Activated B cell treated with CpG ODN at 0.5 μM for 24 hours (primary cell): ENCODE measurements around the gene FDX1. TPM values are rescaled to one million over a fixed set of nuclear protein-coding genes. Genes with fewer than 3 reads are reported as not detected.

Experiments used
- ATAC-seq: fragments of 200-7000 bp; cut with Tn5 transposase; one replicate; pipeline ENCODE4 v1.10.0; 2021; ENCODE audit warnings: low read depth, mild to moderate bottlenecking, moderate library complexity
- CTCF ChIA-PET: fragments of 350-600 bp; sonication (Branson Sonifier 250); formaldehyde crosslinking; loops from one replicate; lab custom pipeline; 2021; ENCODE audit warnings: antibody characterized with exemption; lab: Charles Lee
- POLR2A ChIA-PET: fragments of 350-600 bp; sonication (Branson Sonifier 250); formaldehyde crosslinking; loops from one replicate; lab custom pipeline; 2021; ENCODE audit warnings: antibody characterized with exemption; lab: Charles Lee
- DNase-seq: peaks from one replicate; pipeline ENCODE4 v3.0.0; 2022
- H3K27ac Mint-ChIP-seq: one replicate; pipeline ENCODE4 v1.8.0; 2020; ENCODE audit warnings: mixed read lengths
- H3K27me3 Mint-ChIP-seq: one replicate; pipeline ENCODE4 v1.8.0; 2021; ENCODE audit warnings: mixed read lengths
- H3K36me3 Mint-ChIP-seq: one replicate; pipeline ENCODE4 v1.8.0; 2021; ENCODE audit warnings: low read depth, mixed read lengths
- H3K4me1 Mint-ChIP-seq: one replicate; pipeline ENCODE4 v1.8.0; 2021; ENCODE audit warnings: mixed read lengths
- H3K4me3 Mint-ChIP-seq: one replicate; pipeline ENCODE4 v1.8.0; 2020; ENCODE audit warnings: mild to moderate bottlenecking, mixed read lengths
- H3K9me3 Mint-ChIP-seq: one replicate; pipeline ENCODE4 v1.8.0; 2020; ENCODE audit warnings: mixed read lengths
- intact Hi-C: fragments of 100-400 bp; cut with micrococcal nuclease; formaldehyde crosslinking; loops from one replicate; pipeline ENCODE4 v1.15.1; 2024
- total RNA-seq: library from RNA; stranded (reverse); gene quantifications from 2 replicates; pipeline ENCODE4 v1.2.3, GENCODE V29; 2022
- TF ChIP-seq, protein P1 (sequence below): fragments of 200-600 bp; IDR thresholded peaks from one replicate; pipeline ENCODE4 v1.8.0; 2022; ENCODE audit warnings: antibody characterized with exemption, mild to moderate bottlenecking

FDX1 gene
- total RNA-seq, 1 donor from 2014 or later = 8.7 TPM

DNA sequence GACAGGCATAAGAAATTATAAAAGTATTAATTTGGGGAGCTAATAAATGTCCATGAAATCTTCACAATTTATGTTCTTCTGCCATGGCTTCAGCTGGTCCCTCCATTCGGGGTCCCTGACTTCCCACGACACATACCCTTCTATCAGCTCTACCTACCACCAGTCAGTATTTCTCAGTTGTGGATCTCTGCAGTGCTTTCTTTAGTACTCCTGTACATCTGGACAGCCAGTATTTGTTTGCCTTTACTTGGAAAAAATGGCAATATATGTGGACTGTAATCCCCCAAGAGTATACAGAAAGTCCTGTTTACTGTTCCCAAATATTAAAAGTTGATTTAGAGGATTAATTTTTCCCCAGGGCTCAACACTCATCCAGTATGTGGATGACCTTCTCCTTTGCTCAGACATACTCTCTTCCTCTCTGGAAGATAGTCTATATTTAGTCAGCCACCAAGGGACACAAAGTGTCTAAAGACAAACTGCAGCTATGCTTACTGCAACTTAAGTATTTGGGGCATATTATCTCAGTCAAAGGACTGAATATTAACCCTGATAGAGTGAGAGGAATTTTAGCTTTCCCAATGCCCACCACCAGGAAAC lies 7.3 kb upstream of the FDX1 start:
- H3K4me1 Mint-ChIP-seq = no peaks in the 10 kb centered on the region
- H3K36me3 Mint-ChIP-seq = no peaks in the 10 kb centered on the region

DNA sequence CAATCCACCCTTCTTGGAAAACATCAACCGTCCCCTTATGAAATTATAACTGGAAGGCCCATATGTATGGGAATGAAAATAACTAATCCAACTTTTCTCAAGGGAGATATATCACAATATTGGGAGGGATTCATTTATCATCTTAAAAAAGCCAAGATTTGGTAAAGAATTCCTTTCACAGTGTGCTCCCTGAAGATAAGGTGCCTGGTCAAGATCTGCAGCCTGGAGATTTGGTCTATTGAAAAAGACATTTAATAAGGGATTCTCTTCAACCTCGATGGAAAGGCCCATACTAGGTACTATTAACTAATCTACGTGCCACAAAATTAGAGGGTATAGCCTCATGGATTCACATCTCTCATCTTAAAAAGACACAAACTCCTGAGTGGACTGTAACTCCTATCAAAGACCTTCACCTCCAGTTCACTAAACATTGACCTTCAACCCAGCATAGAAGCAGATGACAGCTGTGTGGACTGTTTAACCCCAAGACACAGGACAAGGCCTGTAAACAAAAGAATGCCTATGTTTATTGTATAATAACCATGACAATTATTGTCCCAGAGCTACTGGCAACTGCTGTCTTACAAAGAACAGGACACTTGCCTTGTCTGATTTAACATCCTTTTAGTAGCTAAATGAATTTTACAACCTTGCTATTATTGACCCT lies 4.8 kb upstream of the FDX1 start:
- Mint-ChIP-seq H3K4me3 (no peak overlapping the region), H3K27me3 (no peaks in the 10 kb centered on the region), H3K9me3 (peaks cover 10% of the 10 kb centered on the region), H3K4me1 (peaks cover 10% of the 10 kb centered on the region), H3K36me3 (no peaks in the 10 kb centered on the region), H3K27ac (no peak overlapping the region)
- TF ChIP-seq, protein P1, sequence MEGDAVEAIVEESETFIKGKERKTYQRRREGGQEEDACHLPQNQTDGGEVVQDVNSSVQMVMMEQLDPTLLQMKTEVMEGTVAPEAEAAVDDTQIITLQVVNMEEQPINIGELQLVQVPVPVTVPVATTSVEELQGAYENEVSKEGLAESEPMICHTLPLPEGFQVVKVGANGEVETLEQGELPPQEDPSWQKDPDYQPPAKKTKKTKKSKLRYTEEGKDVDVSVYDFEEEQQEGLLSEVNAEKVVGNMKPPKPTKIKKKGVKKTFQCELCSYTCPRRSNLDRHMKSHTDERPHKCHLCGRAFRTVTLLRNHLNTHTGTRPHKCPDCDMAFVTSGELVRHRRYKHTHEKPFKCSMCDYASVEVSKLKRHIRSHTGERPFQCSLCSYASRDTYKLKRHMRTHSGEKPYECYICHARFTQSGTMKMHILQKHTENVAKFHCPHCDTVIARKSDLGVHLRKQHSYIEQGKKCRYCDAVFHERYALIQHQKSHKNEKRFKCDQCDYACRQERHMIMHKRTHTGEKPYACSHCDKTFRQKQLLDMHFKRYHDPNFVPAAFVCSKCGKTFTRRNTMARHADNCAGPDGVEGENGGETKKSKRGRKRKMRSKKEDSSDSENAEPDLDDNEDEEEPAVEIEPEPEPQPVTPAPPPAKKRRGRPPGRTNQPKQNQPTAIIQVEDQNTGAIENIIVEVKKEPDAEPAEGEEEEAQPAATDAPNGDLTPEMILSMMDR = no peak
- ATAC-seq (no peak), DNase-seq (no peak)
- intact Hi-C loops = no loop called here
- CTCF ChIA-PET = interaction anchor here (1.1 kb wide), 1 partner anchor 10 kb away, joined by 3 read pairs; no protein-coding TSS in a partner anchor
- POLR2A ChIA-PET = no interaction called here

More for the DNA sequence above, 7.3 kb upstream of the FDX1 start:
- POLR2A ChIA-PET = no interaction called here
- Mint-ChIP-seq H3K27ac (no peak overlapping the region), H3K27me3 (peaks cover 8% of the 10 kb centered on the region), H3K4me3 (no peak overlapping the region), H3K9me3 (peaks cover 10% of the 10 kb centered on the region)
- CTCF ChIA-PET = interaction anchor here (0.9 kb wide), 1 partner anchor 221 kb away, joined by 3 read pairs; no protein-coding TSS in a partner anchor
- ATAC-seq (no peak), DNase-seq (no peak)
- intact Hi-C loops = no loop called here
- TF ChIP-seq, protein P1 = no peak

DNA sequence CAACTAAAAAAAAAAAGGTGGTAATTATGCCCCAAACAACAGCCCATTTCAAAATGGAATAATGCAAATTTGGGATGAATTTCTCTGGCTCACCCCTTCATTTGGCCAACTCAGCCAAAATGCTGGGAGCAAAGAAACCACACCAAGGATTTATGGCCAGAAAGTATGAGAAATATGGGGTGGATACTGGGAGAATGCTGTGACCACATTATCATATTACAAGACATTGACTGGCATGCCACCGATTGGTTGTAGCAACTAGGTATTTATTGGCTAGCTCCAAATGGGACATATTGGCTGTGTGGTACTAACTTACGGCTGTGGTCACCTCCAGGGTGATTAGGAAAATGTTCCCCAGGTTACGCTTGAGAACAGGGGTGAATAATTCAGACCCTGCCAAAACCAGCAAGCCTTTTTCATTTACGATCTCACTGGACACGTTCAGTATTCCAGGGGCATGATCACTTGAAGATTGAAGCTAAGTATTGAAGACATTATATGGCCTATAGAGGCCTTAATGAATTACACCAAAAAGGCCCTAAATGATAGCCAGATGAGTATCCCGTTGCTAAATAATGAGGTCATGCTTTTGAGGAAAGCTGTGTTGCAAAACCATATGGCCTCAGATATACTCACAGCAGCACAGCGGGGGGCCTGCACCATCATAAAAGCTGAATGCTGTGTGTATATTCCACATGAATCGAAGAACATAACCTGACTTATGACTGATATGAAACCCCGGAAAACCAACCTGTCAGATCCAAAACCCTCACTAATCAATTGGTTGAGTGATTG lies 3.8 kb upstream of the FDX1 start:
- Mint-ChIP-seq H3K36me3 (peaks cover 7% of the 10 kb centered on the region), H3K27ac (no peak overlapping the region), H3K27me3 (no peaks in the 10 kb centered on the region), H3K4me1 (peaks cover 15% of the 10 kb centered on the region), H3K4me3 (no peak overlapping the region), H3K9me3 (peaks cover 6% of the 10 kb centered on the region)
- DNase-seq (no peak), ATAC-seq (no peak)
- TF ChIP-seq, protein P1 = no peak
- CTCF ChIA-PET = interaction anchor here (0.9 kb wide), 1 partner anchor 9 kb away, joined by 3 read pairs; no protein-coding TSS in a partner anchor
- POLR2A ChIA-PET = no interaction called here
- intact Hi-C loops = no loop called here

DNA sequence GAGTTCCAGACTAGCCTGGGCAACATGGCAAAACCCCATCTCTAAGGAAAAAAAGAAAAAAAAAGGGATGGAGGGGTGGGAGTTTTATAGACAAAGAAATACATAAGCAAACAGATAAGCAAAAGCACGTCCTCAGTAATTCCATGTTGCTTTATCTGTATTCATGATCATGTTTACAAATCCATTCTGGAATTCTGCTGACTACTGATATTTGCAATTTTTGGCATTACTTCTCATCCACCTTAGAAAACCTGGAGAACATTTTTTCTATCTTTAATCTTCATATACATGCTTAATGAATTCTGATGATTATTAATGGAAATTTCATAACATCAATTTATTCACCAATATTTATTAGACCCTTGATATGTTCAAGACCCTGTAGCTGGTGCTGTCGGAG lies 1.7 kb upstream of the FDX1 start:
- peaks cover 7% of the 10 kb centered on the region for H3K36me3 Mint-ChIP-seq
- H3K4me1 Mint-ChIP-seq = peaks cover 33% of the 10 kb centered on the region
- H3K4me3 Mint-ChIP-seq = no peak overlapping the region
- H3K9me3 Mint-ChIP-seq = no peaks in the 10 kb centered on the region
- POLR2A ChIA-PET = no interaction called here
- TF ChIP-seq, protein P1 = no peak
- ATAC-seq (no peak), DNase-seq (no peak)
- CTCF ChIA-PET = interaction anchor here (8.8 kb wide), 1 partner anchor 228 kb away, joined by 103 read pairs; no protein-coding TSS in a partner anchor
- intact Hi-C loops = loop anchor here (2.0 kb wide), 1 partner anchor 1799 kb away; the partner anchor contains the start of gene PTS
- H3K27ac Mint-ChIP-seq = no peak overlapping the region
- no peaks in the 10 kb centered on the region for H3K27me3 Mint-ChIP-seq
